Keratinocyte (primary cell): ENCODE results near the gene CEP290. TPM values are rescaled to one million over a fixed set of nuclear protein-coding genes. Genes with fewer than 3 reads are reported as not detected.

ENCODE experiments used
- DNase-seq: peaks from one replicate; pipeline ENCODE4 v3.0.0-alpha.2; 2011; ENCODE audit warnings: low read depth, missing footprints, low spot score
- FAIRE-seq: peaks from 2 replicates; lab custom pipeline; 2011; peaks lifted over from hg19 to GRCh38; lab: Jason Lieb, UNC
- H2AFZ ChIP-seq: 2 replicates; pipeline ENCODE4 v1.6.0; 2012; ENCODE audit warnings: low read length, control low read depth, inconsistent platforms; ENCODE audit not compliant: control insufficient read depth
- H3K27ac ChIP-seq: 2 replicates; pipeline ENCODE4 v1.5.1; 2011; ENCODE audit warnings: low read length; ENCODE audit not compliant: control insufficient read depth, insufficient read depth
- H3K27me3 ChIP-seq: 3 replicates; pipeline ENCODE4 v1.6.0; 2011; ENCODE audit warnings: low read length; ENCODE audit not compliant: control insufficient read depth, insufficient read depth; ENCODE audit errors: extremely low read depth
- H3K36me3 ChIP-seq, 2 experiments: 2 replicates in 1 of 2; 3 replicates in 1 of 2; pipeline ENCODE4 v1.5.1; 2011; ENCODE audit warnings: low read length in 2 of 2, mild to moderate bottlenecking in 1 of 2; ENCODE audit not compliant: control insufficient read depth in 2 of 2, insufficient read depth in 2 of 2; ENCODE audit errors: extremely low read depth in 1 of 2
- H3K4me1 ChIP-seq: 3 replicates; pipeline ENCODE4 v1.5.1; 2011; ENCODE audit warnings: low read length; ENCODE audit not compliant: control insufficient read depth, insufficient read depth; ENCODE audit errors: extremely low read depth
- H3K4me2 ChIP-seq: 3 replicates; pipeline ENCODE4 v1.6.0; 2011; ENCODE audit warnings: low read depth, low read length; ENCODE audit not compliant: control insufficient read depth, insufficient read depth; ENCODE audit errors: extremely low read depth
- H3K4me3 ChIP-seq, 3 experiments: fragments of 200-600 bp in 1 of 3; sonication (generic) in 1 of 3; 2 replicates in 2 of 3; 3 replicates in 1 of 3; pipeline ENCODE4 v1.5.1; 2011 to 2016; ENCODE audit warnings: low read length in 3 of 3, mild to moderate bottlenecking in 3 of 3, control low read depth in 2 of 3, inconsistent platforms in 1 of 3, low read depth in 1 of 3, mixed read lengths in 1 of 3, mixed run types in 1 of 3, moderate library complexity in 1 of 3; ENCODE audit not compliant: control insufficient read depth in 2 of 3, insufficient read depth in 2 of 3; ENCODE audit errors: extremely low read depth in 1 of 3
- H3K79me2 ChIP-seq: 2 replicates; pipeline ENCODE4 v1.6.0; 2012; ENCODE audit warnings: low read length; ENCODE audit not compliant: control insufficient read depth, insufficient read depth
- H3K9ac ChIP-seq: 3 replicates; pipeline ENCODE4 v1.6.0; 2011; ENCODE audit warnings: low read length; ENCODE audit not compliant: control insufficient read depth, insufficient read depth; ENCODE audit errors: extremely low read depth
- H3K9me1 ChIP-seq: 3 replicates; pipeline ENCODE4 v1.6.0; 2011; ENCODE audit warnings: low read length; ENCODE audit not compliant: control insufficient read depth, insufficient read depth; ENCODE audit errors: extremely low read depth
- H3K9me3 ChIP-seq: 2 replicates; pipeline ENCODE4 v1.5.1; 2012; ENCODE audit warnings: low read depth, low read length; ENCODE audit not compliant: control insufficient read depth
- H4K20me1 ChIP-seq: 3 replicates; pipeline ENCODE4 v1.6.0; 2011; ENCODE audit warnings: low read length; ENCODE audit not compliant: control insufficient read depth, insufficient read depth; ENCODE audit errors: extremely low read depth
- EZH2 ChIP-seq: IDR thresholded peaks from one replicate; pipeline ENCODE4 v1.6.1; 2012; ENCODE audit warnings: inconsistent platforms, mild to moderate bottlenecking, low read length, moderate library complexity
- dilution Hi-C: fragments of 300-500 bp; cut with MboI; formaldehyde crosslinking; loops from one replicate; pipeline ENCODE4 v1.7.0; 2020; ENCODE audit warnings: low sequenced_read_pairs; ENCODE audit not compliant: extremely low pct_ligation_motif_present
- polyA plus RNA-seq, 5 experiments: library from polyadenylated mRNA; depleted of rRNA in 3 of 5; stranded (reverse) in 3 of 5; stranded (forward) in 1 of 5; unstranded in 1 of 5; fragments of >200 nt; gene quantifications; 1 replicate in 1 of 5; 2 replicates in 3 of 5; 3 replicates in 1 of 5; pipeline versions ENCODE4 v1.2.1 to v1.2.3, GENCODE V29; 2011 to 2012; ENCODE audit warnings: missing spikeins in 2 of 5, low read depth in 1 of 5, low replicate concordance in 1 of 5
- TF ChIP-seq, protein P1 (sequence below), 3 experiments: IDR thresholded peaks in 1 of 3; conservative IDR thresholded peaks in 1 of 3; optimal IDR thresholded peaks in 1 of 3; 2 replicates in 2 of 3; 3 replicates in 1 of 3; pipeline versions ENCODE3 to v1.5.1; 2011; ENCODE audit warnings: low read length in 3 of 3, mild to moderate bottlenecking in 3 of 3, moderate library complexity in 2 of 3, control low read depth in 1 of 3, inconsistent platforms in 1 of 3; ENCODE audit not compliant: insufficient read depth in 2 of 3; ENCODE audit errors: extremely low read depth in 1 of 3

Gene CEP290
- polyA plus RNA-seq, 1 donor (not counting 4 experiments of a cell fraction or from before 2014, with no cell fraction given) = 5.6 TPM

DNA sequence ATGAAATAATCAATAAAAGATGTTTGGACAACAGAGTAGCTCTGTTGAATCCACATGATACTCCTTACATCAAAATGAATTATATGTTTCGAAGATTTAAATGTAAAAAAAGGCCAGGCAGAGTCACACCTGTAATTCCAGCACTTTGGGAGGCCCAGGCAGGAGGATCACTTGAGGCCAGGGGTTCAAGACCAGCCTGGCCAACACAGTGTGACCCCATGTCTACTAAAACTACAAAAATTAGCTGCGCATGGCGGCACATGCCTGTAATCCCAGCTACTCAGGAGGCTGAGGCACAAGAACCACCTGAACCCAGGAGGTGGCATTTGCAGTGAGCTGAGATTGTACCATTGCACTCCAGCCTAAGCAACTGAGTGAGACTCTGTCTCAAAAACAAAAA lies 14.8 kb downstream of the CEP290 start:
- peaks cover 0 to 5% of the 10 kb centered on the region in 2 experiments for H3K36me3 ChIP-seq
- H3K4me1 ChIP-seq = no peaks in the 10 kb centered on the region
- H3K9ac ChIP-seq = no peak overlapping the region
- dilution Hi-C loops = no loop called here
- TF ChIP-seq, protein P1, sequence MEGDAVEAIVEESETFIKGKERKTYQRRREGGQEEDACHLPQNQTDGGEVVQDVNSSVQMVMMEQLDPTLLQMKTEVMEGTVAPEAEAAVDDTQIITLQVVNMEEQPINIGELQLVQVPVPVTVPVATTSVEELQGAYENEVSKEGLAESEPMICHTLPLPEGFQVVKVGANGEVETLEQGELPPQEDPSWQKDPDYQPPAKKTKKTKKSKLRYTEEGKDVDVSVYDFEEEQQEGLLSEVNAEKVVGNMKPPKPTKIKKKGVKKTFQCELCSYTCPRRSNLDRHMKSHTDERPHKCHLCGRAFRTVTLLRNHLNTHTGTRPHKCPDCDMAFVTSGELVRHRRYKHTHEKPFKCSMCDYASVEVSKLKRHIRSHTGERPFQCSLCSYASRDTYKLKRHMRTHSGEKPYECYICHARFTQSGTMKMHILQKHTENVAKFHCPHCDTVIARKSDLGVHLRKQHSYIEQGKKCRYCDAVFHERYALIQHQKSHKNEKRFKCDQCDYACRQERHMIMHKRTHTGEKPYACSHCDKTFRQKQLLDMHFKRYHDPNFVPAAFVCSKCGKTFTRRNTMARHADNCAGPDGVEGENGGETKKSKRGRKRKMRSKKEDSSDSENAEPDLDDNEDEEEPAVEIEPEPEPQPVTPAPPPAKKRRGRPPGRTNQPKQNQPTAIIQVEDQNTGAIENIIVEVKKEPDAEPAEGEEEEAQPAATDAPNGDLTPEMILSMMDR (optimal IDR thresholded peaks at IDR 0.05 in 1 of 3, IDR thresholded peaks at IDR 0.05 in 1 of 3, conservative IDR thresholded peaks at IDR 0.05 in 1 of 3; ENCODE audit: extremely low read depth in 1 of 3, insufficient read depth in 2 of 3, low read length in 3 of 3) = no peak
- no peak for TF ChIP-seq EZH2
- no peak overlapping the region for H3K4me2 ChIP-seq
- no peaks in the 10 kb centered on the region for H4K20me1 ChIP-seq
- no peaks in the 10 kb centered on the region for H3K27me3 ChIP-seq
- H2AFZ ChIP-seq = no peak overlapping the region
- H3K79me2 ChIP-seq = no peaks in the 10 kb centered on the region
- FAIRE-seq = no peak
- no peaks in the 10 kb centered on the region for H3K9me3 ChIP-seq
- DNase-seq = no peak
- no peaks in the 10 kb centered on the region for H3K9me1 ChIP-seq
- no peak overlapping the region for H3K27ac ChIP-seq
- H3K4me3 ChIP-seq = no peak overlapping the region

DNA sequence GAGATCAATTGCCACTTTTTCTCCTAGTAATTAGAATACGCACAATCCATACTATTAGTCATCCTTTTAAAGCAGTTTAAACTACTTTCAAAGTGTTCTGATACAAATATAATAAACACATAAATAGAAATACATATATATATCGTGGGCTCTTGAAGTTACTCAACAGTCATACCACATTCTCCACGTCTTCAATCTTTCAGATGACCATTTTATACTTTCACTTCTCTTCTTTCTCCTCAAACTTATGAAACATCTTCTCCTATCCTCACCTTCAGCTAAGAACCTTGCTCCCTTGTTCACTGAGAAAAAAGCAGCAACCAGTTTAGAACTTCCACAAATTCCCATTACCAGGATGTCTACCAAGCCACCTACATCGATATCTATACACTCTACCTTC lies 19.2 kb downstream of the CEP290 start:
- no peak for FAIRE-seq
- peaks cover 0 to 5% of the 10 kb centered on the region in 2 experiments for H3K36me3 ChIP-seq

More for the DNA sequence above, 19.2 kb downstream of the CEP290 start:
- Histone ChIP-seq H3K27me3 (no peaks in the 10 kb centered on the region), H3K4me2 (no peak overlapping the region), H2AFZ (no peak overlapping the region), H3K27ac (no peak overlapping the region), H3K4me1 (no peaks in the 10 kb centered on the region), H3K79me2 (no peaks in the 10 kb centered on the region), H3K9ac (no peak overlapping the region), H3K9me3 (no peaks in the 10 kb centered on the region), H3K4me3 (no peak overlapping the region), H4K20me1 (no peaks in the 10 kb centered on the region), H3K9me1 (no peaks in the 10 kb centered on the region)
- TF ChIP-seq EZH2 = no peak
- TF ChIP-seq, protein P1 (optimal IDR thresholded peaks at IDR 0.05 in 1 of 3, IDR thresholded peaks at IDR 0.05 in 1 of 3, conservative IDR thresholded peaks at IDR 0.05 in 1 of 3; ENCODE audit: extremely low read depth in 1 of 3, insufficient read depth in 2 of 3, low read length in 3 of 3) = no peak
- dilution Hi-C loops = no loop called here
- DNase-seq = no peak
